GM18907 (cell line): ENCODE measurements around the gene SLC17A8.
"Not testable (repeated sequence)": the region's sequence is repeated elsewhere in the genome, so short reads cannot be mapped to it uniquely, and the experiment has no call there.

Experiments used
- ATAC-seq: cut with Tn5 transposase; IDR thresholded peaks from one replicate; pipeline ENCODE4 v1.9.1; 2021; ENCODE audit warnings: mild to moderate bottlenecking, moderate library complexity; ENCODE audit not compliant: unreplicated experiment

SLC17A8 gene

GRCh38 chr12:100356644-100357223 lies at the start of gene SLC17A8:
SLC17A8 (plus strand) TSS chr12:100357074; CDS start chr12:100357392, 318 bp downstream.
- no peak for ATAC-seq

GRCh38 chr12:100308138-100308537 lies 48.7 kb upstream of the SLC17A8 start:
- not testable (repeated sequence) for ATAC-seq

- ATAC-seq, result no peak
Measured at GRCh38 chr12:100311317-100311716, 45.6 kb upstream of the SLC17A8 start.

- no peak for ATAC-seq
Measured at GRCh38 chr12:100317371-100317770, 39.5 kb upstream of the SLC17A8 start.

GRCh38 chr12:100324498-100324897 lies 32.4 kb upstream of the SLC17A8 start:
- ATAC-seq, result no peak

- no peak for ATAC-seq
Measured at GRCh38 chr12:100326208-100326607, 30.7 kb upstream of the SLC17A8 start.

- peak; percentile 94 for ATAC-seq
Measured at GRCh38 chr12:100329800-100330199, 27.1 kb upstream of the SLC17A8 start.

- ATAC-seq, result no peak
Measured at GRCh38 chr12:100331871-100332270, 25.0 kb upstream of the SLC17A8 start.

- no peak for ATAC-seq
Measured at GRCh38 chr12:100332852-100333251, 24.0 kb upstream of the SLC17A8 start.

- ATAC-seq, result no peak
Measured at GRCh38 chr12:100337299-100337698, 19.6 kb upstream of the SLC17A8 start.

GRCh38 chr12:100337727-100338126 lies 19.1 kb upstream of the SLC17A8 start:
- ATAC-seq, result no peak

- no peak for ATAC-seq
Measured at GRCh38 chr12:100339071-100339470, 17.8 kb upstream of the SLC17A8 start.

GRCh38 chr12:100342897-100343296 lies 14.0 kb upstream of the SLC17A8 start:
- not testable (repeated sequence) for ATAC-seq

GRCh38 chr12:100344351-100344750 lies 12.5 kb upstream of the SLC17A8 start:
- not testable (repeated sequence) for ATAC-seq

GRCh38 chr12:100345020-100345767 lies 11.7 kb upstream of the SLC17A8 start:
- ATAC-seq, result no peak

GRCh38 chr12:100346660-100347059 lies 10.2 kb upstream of the SLC17A8 start:
- no peak for ATAC-seq

- ATAC-seq, result no peak
Measured at GRCh38 chr12:100348657-100349454, 8.0 kb upstream of the SLC17A8 start.

- no peak for ATAC-seq
Measured at GRCh38 chr12:100359248-100359647, 2.4 kb downstream of the SLC17A8 start.

GRCh38 chr12:100359822-100360221 lies 2.9 kb downstream of the SLC17A8 start:
- no peak for ATAC-seq

- ATAC-seq, result no peak
Measured at GRCh38 chr12:100360450-100360849, 3.6 kb downstream of the SLC17A8 start.

GRCh38 chr12:100364324-100364723 lies 7.5 kb downstream of the SLC17A8 start:
- no peak for ATAC-seq

GRCh38 chr12:100365411-100365810 lies 8.5 kb downstream of the SLC17A8 start:
- no peak for ATAC-seq
